C4-2B (cell line): ENCODE results near the gene TFEB.

Source experiments
- CTCF ChIP-seq: fragments of 450-650 bp; conservative IDR thresholded peaks from 2 replicates; pipeline ENCODE4 v1.5.1; 2017; ENCODE audit warnings: mild to moderate bottlenecking
- ZFX ChIP-seq: fragments of 450-650 bp; IDR thresholded peaks from 2 replicates; pipeline ENCODE4 v1.6.1; 2017

- no peak for TF ChIP-seq CTCF
- no peak for TF ChIP-seq ZFX
Observed at GRCh38 chr6:41640426-41640825, 95.0 kb downstream of the TFEB start.
